ENCODE measurements around the gene THAP8. TPM values are rescaled to one million over a fixed set of nuclear protein-coding genes. Genes with fewer than 3 reads are reported as not detected.

THAP8 gene
- total and polyA plus RNA-seq, 2 of the 13 experiments (the other 11 are each of a cell fraction or from before 2014, with no cell fraction given) = 1.7 to 3.7 TPM

- Histone ChIP-seq H3K4me3 (replicated peaks in 1 of 3; ENCODE audit: insufficient read depth in 1 of 3, low read depth in 2 of 3, low read length in 3 of 3) (no peak overlapping the region), H3K79me2 (ENCODE audit: insufficient read depth, low read length) (no peaks in the 10 kb centered on the region), H3K27me3 (ENCODE audit: control insufficient read depth in 1 of 2, insufficient read depth in 2 of 2, low read length in 2 of 2) (no peaks in the 10 kb centered on the region), H3K9ac (ENCODE audit: insufficient read depth, low read depth, low read length) (no peak overlapping the region), H3K27ac (ENCODE audit: extremely low read length, insufficient read depth, low read length) (no peak overlapping the region), H3K9me3 (ENCODE audit: low read length) (no peaks in the 10 kb centered on the region), H2AFZ (ENCODE audit: low read length) (no peak overlapping the region), H3K4me2 (ENCODE audit: low read depth, low read length) (no peak overlapping the region), H3K36me3 (replicated peaks in 1 of 2; ENCODE audit: control insufficient read depth in 1 of 2, insufficient read depth in 2 of 2, low read length in 2 of 2) (peaks cover 6 to 13% of the 10 kb centered on the region in 2 experiments; a peak in 4 of 5 replicates), H4K20me1 (ENCODE audit: insufficient read depth, low read length) (no peaks in the 10 kb centered on the region), H3K4me1 (ENCODE audit: insufficient read depth, low read length) (peaks cover 7% of the 10 kb centered on the region; the same call in 1 of the 2 replicates)
- BruUV-seq (replicated peaks) = no TSS peak
- no peak for TF ChIP-seq SKI (IDR thresholded peaks at IDR 0.05; ENCODE audit: partially characterized antibody)
- TF ChIP-seq NR2C2 (CRISPR knock-in tag; IDR thresholded peaks at IDR 0.05; ENCODE audit: borderline replicate concordance) = 0 out of 2 replicates have a peak, but pooled peaks have one; percentile 44
- no peak for TF ChIP-seq ETS1 (CRISPR knock-in tag; IDR thresholded peaks at IDR 0.05)
- peak; percentile 45 for TF ChIP-seq NR2F6 (IDR thresholded peaks at IDR 0.05)
- no peak for TF ChIP-seq NR2F6 (CRISPR knock-in tag; IDR thresholded peaks at IDR 0.05)
- ChIA-PET POLR2A (no interaction called here), CTCF (ENCODE audit: low intra/inter-chr PET ratio, low total read pairs) (no interaction called here)
- ATAC-seq = no peak
- in situ Hi-C loops (cut with HindIII; ENCODE audit: extremely low pct_ligation_motif_present, low pct_unique_long_range_greater_than_20kb) (no loop called here), intact Hi-C loops (cut with micrococcal nuclease; ENCODE audit: unreplicated experiment) (no loop called here)
- no peak for DNase-seq (ENCODE audit: low spot score)
- 75% methylated on average over 1 of the region's 1 CpG for WGBS (ENCODE audit: low lambda C conversion rate)
- no peak for FAIRE-seq
These were observed 28.5 kb downstream of the THAP8 start for GRCh38 chr19:36025541-36025940.

- ChIA-PET CTCF (ENCODE audit: low intra/inter-chr PET ratio, low total read pairs) (no interaction called here), POLR2A (no interaction called here)
- intact Hi-C loops (cut with micrococcal nuclease; ENCODE audit: unreplicated experiment) (no loop called here), in situ Hi-C loops (cut with HindIII; ENCODE audit: extremely low pct_ligation_motif_present, low pct_unique_long_range_greater_than_20kb) (no loop called here)
- no peak for FAIRE-seq
- ATAC-seq = no peak
- H3K4me1 ChIP-seq (ENCODE audit: insufficient read depth, low read length) = peaks cover 7% of the 10 kb centered on the region; the same call in 1 of the 2 replicates
- no peaks in the 10 kb centered on the region for H3K9me3 ChIP-seq (ENCODE audit: low read length)
- 96% methylated on average over 5 of the region's 5 CpGs for WGBS (ENCODE audit: low lambda C conversion rate)
- no peak overlapping the region for H3K4me3 ChIP-seq (replicated peaks in 1 of 3; ENCODE audit: insufficient read depth in 1 of 3, low read depth in 2 of 3, low read length in 3 of 3)
- no peak overlapping the region for H3K27ac ChIP-seq (ENCODE audit: extremely low read length, insufficient read depth, low read length)
- peaks cover 6 to 13% of the 10 kb centered on the region in 2 experiments; a peak in 4 of 5 replicates for H3K36me3 ChIP-seq (replicated peaks in 1 of 2; ENCODE audit: control insufficient read depth in 1 of 2, insufficient read depth in 2 of 2, low read length in 2 of 2)
- no peaks in the 10 kb centered on the region for H4K20me1 ChIP-seq (ENCODE audit: insufficient read depth, low read length)
- no peak for DNase-seq (ENCODE audit: low spot score)
- no peak overlapping the region for H3K4me2 ChIP-seq (ENCODE audit: low read depth, low read length)
- no TSS peak for BruUV-seq (replicated peaks)
- TF ChIP-seq ZNF564 (CRISPR knock-in tag; IDR thresholded peaks at IDR 0.05) = no peak
- H3K79me2 ChIP-seq (ENCODE audit: insufficient read depth, low read length) = no peaks in the 10 kb centered on the region
- no peak overlapping the region for H3K9ac ChIP-seq (ENCODE audit: insufficient read depth, low read depth, low read length)
- H3K27me3 ChIP-seq (ENCODE audit: control insufficient read depth in 1 of 2, insufficient read depth in 2 of 2, low read length in 2 of 2) = no peaks in the 10 kb centered on the region
- no peak overlapping the region for H2AFZ ChIP-seq (ENCODE audit: low read length)
These were observed 30.7 kb downstream of the THAP8 start for GRCh38 chr19:36023432-36023831.
